GM04504 (cell line): ENCODE results near the gene ABCA13.

Source experiments
- DNase-seq: peaks from one replicate; pipeline ENCODE4 v3.0.0-alpha.2; 2012; ENCODE audit warnings: low read depth

ABCA13 gene

GRCh38 chr7:48518092-48518491 lies 346.8 kb downstream of the ABCA13 start:
- no peak for DNase-seq

GRCh38 chr7:48522692-48523091 lies 351.4 kb downstream of the ABCA13 start:
- DNase-seq: no peak

GRCh38 chr7:48525736-48526732 lies 354.8 kb downstream of the ABCA13 start:
- DNase-seq: no peak

- DNase-seq: no peak
These were observed 357.4 kb downstream of the ABCA13 start for GRCh38 chr7:48528646-48529045.

GRCh38 chr7:48537561-48537960 lies 366.3 kb downstream of the ABCA13 start:
- DNase-seq: no peak

GRCh38 chr7:48540746-48541145 lies 369.5 kb downstream of the ABCA13 start:
- no peak for DNase-seq

- DNase-seq: no peak
These were observed 377.4 kb downstream of the ABCA13 start for GRCh38 chr7:48548667-48549066.

GRCh38 chr7:48551652-48552051 lies 380.4 kb downstream of the ABCA13 start:
- no peak for DNase-seq

GRCh38 chr7:48563334-48563733 lies 392.1 kb downstream of the ABCA13 start:
- DNase-seq: no peak

- DNase-seq: no peak
These were observed 404.3 kb downstream of the ABCA13 start for GRCh38 chr7:48575516-48575915.

GRCh38 chr7:48587475-48587874 lies 416.2 kb downstream of the ABCA13 start:
- DNase-seq: no peak

- no peak for DNase-seq
These were observed 423.1 kb downstream of the ABCA13 start for GRCh38 chr7:48594349-48594748.

- DNase-seq: no peak
These were observed 424.5 kb downstream of the ABCA13 start for GRCh38 chr7:48595756-48596155.

- no peak for DNase-seq
These were observed 439.4 kb downstream of the ABCA13 start for GRCh38 chr7:48610705-48611104.

GRCh38 chr7:48611993-48612392 lies 440.7 kb downstream of the ABCA13 start:
- DNase-seq: no peak

- no peak for DNase-seq
These were observed 446.2 kb downstream of the ABCA13 start for GRCh38 chr7:48617508-48617907.

- no peak for DNase-seq
These were observed 446.7 kb downstream of the ABCA13 start for GRCh38 chr7:48617993-48618392.

GRCh38 chr7:48621076-48621475 lies 449.8 kb downstream of the ABCA13 start:
- no peak for DNase-seq

- no peak for DNase-seq
These were observed 455.9 kb downstream of the ABCA13 start for GRCh38 chr7:48627164-48627563.

- no peak for DNase-seq
These were observed 457.6 kb downstream of the ABCA13 start for GRCh38 chr7:48628793-48629349.

- no peak for DNase-seq
These were observed 462.9 kb downstream of the ABCA13 start for GRCh38 chr7:48634116-48634632.

GRCh38 chr7:48635796-48636195 lies 464.5 kb downstream of the ABCA13 start:
- DNase-seq: no peak

GRCh38 chr7:48636391-48637015 lies 465.2 kb downstream of the ABCA13 start:
- no peak for DNase-seq
